ENCODE measurements around the gene LCN1.
A peak's percentile ranks its signal among the peaks of the same experiment; 100 is the strongest.

The LCN1 gene

DNA sequence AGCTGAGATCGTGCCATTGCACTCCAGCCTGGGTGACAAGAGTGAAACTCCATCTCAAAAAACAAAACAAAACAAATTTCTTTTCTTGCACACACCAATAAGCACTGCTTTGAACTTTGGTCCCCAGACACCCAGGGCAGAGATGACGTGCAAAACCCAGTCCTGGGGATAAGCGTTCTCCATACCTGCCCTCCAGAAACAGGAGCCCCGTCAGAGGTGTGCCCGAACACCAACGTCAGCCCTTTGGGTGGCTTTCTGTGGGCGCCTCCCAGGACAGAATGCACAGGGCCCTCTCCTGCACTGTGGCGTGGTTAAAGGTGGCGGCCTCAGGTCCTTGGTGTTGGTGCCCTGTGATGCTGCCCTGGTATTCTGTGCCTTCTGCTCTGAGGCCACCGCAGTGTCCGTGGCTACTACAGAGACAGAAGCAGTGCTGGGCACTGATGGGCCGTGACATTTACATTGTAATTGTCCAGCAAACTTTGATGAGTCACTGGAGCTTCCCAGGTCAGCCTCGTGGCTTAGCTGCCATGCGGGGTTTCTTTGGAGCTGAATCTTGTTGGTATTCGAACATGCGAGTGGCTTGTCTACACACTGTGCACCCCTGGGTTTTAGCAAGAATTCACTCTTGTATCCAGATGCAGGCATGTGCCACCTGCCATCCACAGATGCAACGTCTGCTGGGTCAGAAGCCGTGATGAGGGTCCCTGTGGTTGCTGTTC lies 31.9 kb upstream of the LCN1 start:
- no peak for DNase-seq

DNA sequence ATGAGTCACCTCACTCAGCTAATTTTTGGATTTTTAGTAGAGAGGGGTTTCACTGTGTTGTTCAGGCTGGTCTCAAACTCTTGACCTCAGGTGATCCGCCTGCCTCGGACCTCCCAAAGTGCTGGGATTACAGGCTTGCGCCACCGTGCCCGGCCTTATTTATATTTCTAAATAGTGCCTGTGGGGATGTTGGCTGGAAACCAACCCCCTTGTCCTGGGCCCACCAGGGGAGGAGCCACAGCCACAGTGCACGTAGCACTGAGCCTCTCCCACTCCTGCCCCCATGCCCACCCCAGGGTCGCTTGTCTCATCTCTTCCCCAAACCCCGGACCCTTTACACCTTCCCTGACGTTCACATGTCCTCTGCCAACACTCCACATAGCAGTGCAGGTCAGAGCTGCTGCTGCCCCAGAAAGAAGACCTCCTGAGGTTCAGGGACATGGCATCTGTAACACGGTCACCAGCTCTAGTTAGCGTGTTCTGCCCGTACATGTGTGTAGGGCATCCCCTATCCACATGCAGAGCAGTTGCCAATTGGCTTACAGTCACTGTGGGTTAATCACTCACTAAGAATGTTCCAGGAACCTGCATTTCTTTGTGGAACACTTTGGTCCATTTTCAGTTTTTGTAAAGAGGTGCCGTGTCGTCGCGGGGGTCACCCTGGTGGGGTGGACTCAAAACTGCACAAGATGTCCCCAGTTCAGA lies 30.9 kb upstream of the LCN1 start:
- no peak for DNase-seq

DNA sequence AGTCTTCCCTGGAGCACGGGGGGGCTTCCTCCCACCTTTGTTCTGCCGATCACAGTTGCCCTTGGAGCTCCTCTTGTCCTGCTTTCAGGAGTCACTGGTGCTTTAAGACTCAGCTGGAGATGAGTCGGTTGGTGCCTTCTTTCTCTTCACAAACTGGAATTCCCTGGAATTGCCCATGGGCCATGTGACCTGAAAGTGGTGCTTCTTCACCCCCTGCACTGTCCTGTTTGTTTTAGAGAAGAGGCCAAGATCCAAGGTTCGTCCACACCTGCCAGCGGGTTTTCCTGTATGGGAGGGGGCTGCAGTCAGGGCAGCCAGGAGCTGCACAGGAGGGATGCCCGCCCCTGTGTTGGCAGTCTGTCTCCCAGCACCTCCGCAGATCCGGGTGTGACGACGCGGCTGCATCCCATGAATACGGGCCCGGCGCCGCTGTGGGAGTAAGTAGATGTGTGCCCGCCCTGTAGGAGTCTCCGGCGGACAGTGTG lies 30.2 kb upstream of the LCN1 start:
- DNase-seq, result no peak

DNA sequence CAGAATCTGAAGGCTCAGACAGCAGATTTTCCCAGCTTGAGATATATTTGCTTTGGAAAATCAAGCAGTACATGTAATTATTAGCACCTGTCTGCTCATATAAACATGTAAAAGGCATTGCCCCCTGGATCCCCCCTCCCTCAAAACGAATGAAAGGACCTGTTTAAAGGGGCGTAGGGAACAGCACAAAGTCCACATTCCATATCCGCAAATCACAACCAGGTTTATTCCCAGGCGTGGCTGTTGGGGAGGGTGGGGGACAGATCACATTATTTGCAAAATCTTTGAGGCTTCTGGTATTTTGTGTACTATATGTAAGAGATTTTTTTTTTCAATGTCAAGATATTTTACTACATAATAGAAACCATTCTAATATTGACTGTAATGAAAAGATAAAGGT lies 29.5 kb upstream of the LCN1 start:
- no peak for DNase-seq

DNA sequence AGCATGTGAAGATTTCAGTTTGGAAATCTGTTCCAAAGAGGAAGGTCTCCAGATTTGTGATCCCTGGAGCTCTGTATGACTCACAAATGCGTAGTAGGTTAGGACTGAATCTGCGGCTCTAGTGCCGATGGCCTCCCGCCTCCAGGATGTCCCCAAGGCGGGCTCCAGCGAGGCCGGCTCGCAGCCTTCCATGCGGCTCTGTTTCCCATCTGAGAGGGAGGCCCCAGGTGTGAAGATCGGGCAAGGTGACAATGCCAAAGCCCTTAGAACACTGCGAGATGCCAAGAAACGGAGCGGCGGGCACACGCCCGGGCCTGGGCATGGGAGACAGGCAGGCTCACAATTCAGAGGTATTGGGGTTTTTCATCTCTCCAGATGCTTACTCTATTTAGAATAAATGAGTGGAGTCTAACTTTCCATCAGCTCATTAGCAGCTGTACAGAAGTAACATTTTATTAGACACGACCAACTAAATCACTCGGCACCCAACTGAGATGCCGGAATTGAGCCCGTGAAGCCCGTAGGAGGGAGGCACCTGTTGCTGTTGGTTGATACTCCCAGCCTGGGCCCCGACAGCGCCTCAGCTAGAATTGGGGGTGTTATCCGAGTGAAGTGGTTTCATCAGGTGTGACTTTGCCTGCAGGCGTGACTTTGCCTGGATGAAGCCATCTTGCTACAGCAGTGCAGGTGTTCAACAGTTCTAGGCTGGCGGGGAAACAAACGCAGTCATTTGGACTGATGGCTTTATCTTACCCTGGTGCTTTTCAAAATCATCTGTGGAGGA lies 28.2 kb upstream of the LCN1 start:
- DNase-seq, result no peak

DNA sequence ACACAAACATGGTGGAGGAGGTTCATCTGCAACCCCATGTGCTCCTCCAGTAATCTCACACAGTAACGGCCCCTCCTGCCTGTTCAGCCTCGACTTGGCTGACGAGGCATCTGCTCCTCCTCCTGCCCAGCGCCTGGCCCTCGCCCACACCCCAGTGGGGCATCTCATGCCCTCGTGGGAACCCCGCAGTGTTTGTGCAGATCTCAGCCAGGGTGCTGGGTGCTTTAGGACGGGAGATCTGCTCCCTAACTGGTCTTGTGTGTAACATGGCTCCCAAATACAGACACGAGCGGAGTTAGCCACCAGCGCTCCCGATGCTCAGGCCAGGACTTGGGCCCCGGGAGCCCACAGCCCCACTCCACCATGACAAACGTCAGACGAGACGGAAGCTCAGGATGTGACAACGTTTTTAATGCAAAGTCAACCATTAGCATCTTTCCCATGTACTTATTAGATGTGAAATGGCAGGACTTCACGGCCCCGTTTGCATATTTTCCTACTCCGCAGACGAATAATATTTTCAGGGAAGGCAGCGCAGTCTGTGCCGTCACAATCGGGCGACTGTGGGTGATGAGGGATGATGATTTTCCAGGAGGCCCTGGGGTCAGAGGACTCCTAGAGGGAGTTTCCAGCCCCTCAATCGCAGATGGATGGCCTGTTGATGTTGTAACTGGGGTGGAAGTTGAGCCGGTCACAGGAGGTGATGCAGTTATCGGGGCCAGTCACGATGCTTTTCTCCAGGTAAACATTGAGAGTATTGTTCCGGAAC lies 26.3 kb upstream of the LCN1 start:
- no peak for DNase-seq

DNA sequence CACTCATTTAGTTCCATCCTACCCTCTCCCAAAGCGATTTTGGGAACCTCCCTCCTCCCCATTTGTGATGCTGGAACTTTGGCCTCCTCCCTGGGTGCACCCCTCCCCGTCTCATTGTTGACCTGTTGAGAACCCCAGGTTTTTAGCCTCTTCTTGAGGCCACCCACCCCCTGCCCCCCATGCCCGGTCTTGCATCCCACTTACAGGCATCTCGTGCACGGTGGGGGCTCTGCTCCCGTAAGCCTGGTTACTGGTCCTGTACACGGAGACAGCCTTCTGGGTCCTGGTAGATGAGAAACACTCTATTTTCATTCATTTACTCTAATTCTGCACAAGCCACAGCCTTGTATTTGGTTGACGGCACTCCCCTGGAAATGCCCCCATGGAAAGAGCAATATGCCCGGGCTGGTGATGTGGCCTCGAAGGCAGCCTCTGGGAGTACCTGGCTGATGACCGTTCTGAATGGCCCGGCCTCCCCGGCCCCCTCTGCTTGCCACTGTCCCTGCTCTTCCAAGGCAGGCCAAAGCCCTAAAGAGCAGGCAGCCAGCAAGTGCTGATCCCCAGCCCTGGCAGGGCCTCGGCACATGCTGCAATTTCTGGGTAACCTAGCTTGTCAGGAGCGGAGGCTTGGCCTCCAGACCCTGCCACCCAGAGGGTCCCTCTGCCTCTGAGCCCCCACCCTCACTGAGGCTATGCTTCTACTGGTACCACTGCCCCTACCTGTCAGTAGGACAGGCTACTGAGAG lies 22.7 kb upstream of the LCN1 start:
- DNase-seq, result no peak

DNA sequence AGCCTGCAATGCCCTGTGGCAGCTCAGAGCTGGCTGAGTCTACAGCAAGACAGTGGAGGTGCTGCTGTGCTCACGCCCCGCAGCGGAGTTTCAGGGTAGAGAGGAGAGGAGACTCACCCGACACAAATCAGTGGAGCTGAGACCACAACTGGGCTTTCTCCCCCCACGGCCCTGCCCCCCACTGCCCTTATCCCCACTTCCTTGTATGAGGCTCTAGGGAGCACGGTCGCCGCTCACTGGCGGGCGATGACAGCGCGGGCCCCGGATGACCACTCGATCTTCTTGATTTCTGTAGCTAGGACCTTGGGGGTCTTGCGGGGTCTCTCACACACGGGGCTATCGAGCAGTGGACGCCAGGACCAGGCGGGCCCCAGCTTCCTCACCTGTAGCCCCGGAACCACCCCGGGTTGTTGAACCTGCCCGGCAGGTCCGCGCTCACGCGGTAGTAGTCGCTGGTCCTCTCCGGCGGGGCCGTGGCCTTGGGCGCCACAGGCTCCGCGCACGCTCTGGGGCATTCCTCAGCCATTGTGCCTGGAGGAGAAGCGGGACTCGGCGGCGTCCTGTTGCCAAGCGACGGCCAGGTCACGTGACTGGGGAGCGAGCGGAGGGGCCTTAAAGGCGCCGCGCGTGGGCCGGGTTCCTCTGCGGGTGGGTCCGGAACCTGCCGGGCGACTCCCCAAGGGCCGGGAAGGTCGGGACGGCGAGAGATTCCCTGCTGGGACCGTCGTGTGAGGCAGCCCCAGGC lies 21.7 kb upstream of the LCN1 start:
- peak; percentile 84 for DNase-seq

DNA sequence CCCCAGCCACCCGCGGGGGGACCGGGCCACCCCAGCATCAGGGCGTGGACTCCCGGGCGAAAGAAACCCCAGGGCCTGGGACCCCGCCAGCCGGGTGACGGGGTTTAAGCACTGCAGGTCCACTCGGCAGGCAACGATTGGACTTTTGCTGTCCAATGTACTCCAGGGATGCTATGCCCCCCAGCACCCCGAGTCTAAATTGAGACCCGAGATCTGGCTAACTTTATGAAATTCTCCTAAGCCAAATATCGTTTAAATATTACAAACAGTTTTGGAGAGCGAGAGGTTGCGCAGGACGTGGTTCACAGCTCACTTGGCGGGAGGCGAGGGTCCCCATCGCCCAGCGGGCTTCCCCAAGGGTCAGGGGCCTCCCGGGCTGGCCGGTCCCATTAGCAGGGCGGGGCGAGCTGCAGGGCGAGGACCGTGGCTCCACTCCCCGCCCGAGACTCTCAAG lies 21.1 kb upstream of the LCN1 start:
- DNase-seq, result no peak

DNA sequence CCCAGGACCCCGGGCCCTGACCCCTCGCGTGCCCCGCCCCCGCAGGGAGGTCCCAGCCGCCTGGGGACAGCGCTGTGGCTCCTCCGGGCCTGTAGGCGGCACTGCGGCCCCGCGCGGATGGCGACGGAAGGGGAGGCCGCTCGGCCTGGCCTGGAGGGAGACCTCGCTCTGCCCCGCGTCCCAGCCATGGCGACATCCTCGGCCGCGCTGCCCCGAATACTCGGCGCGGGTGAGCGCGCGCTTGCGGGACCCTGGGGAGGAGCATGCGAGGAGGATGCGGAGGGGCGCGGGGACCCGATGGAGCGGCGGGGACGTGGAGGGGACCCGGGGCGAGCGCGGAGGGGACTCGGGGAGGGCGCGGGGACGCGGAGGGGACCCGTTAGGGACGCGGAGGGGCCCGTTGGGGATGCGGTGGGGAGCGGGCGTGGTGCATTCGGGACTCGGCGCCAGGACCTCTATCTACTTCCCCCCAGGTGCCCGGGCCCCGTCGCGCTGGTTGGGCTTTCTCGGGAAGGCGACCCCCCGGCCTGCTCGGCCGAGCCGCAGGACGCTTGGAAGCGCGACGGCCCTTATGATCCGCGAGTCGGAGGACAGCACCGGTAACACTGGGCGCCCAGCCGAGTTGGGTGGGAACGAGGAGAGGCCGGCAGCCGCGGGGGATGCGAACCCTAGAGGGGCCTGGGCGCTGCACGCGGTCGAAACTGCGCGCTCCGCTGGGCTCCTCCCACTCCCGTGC lies 20.5 kb upstream of the LCN1 start, which contains the start of gene MRPS2:
MRPS2 (plus strand) TSS at position 158 of the 736 bp plus-strand sequence; CDS start at position 187, 29 bp downstream.
- DNase-seq, result peak; percentile 75

DNA sequence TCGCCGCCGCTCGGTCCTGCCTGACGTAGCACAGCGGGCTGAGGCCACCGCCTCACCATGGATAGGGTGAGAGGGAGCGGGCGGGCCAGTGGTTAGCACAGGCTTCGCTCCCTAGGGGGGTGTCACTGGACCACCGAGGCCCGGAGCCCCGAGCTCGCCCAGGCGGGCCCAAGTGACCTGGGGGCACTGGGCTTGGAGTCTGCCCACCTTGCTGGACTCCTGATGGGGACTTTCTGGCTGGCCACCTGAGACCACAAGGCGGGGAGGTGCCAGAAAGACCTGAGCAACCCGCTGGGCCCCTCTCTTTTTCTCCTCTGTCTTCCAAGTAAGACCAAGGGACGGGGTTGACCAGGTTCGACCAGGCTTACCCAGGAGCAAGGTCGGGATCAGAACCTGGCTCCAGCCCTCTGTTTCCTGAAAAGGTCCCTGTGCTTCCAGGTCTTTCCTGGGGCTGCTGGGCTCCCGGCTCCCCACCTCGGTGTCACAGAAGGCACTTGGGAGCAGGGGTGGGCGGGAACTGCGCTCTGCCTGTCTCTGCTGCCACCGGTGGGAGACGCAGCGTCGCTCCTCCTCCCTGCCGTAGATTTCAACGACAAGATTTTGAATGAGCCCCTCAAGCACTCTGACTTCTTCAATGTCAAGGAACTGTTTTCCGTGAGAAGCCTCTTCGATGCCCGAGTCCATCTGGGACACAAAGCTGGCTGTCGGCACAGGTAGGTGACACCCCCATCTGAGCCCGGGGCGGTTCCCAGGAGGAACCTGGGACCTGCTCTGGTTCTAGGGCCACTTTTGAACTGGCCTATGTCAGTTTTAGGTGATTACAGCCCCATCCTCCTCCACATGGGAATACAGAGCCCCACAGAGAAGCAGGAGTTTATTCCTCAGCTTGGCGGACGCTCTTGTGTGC lies 19.7 kb upstream of the LCN1 start:
- DNase-seq, result no peak

DNA sequence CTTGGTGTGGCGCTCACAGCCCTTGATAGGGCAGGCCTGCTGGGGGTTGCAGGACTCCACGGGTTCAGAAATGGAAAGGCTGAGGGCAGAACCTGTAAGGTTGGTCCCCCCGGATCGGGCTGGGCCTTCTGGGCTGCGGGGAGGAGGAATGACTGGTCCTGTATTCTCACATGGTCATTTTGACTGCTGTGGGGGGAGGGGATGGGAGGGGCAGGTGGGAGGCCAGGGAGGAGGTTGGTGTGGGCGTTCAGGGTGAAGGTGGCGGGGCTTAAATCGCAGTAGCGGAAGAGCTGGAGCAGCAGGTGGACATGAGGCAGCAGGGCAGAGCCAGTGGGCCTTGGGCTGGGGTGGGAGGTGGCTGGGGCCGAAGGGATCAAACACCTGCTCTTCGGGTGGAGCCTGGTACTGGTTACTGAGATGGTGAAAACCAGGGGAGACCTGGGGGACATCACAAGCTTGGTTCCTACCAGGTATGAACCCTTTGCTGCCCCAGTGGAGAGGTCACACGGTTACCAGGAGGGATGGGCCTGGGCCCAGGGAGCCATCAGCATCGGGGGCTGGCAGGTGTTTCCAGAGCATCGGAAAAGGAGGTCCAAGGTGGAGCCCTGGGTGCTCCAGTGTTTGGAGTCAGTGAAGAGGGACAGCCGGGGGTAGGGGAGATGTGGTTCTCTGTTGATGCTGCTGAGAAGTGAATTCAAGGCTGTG lies 18.9 kb upstream of the LCN1 start:
- DNase-seq, result no peak

DNA sequence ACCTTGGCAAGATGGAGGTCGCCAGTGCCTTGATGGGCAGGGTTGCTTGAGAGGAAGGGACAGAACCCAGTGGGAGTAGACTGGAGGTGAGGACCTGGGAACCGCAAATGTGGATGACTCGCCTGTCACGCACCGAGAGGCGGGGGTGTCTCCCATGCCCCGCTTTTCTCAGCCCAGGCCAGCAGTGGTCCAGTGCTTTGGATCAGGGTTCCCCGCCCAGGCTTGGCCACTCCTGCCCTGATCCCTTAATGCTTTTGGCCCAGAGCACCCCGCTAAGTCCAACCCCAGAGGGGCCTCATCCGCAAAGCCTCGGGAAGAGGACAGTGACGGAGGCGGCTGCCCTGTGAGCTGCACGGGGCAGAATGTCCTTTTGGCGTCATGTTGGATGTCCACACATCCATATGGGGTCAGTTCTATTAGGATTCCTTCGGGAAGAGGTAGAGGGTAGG lies 18.3 kb upstream of the LCN1 start:
- no peak for DNase-seq

DNA sequence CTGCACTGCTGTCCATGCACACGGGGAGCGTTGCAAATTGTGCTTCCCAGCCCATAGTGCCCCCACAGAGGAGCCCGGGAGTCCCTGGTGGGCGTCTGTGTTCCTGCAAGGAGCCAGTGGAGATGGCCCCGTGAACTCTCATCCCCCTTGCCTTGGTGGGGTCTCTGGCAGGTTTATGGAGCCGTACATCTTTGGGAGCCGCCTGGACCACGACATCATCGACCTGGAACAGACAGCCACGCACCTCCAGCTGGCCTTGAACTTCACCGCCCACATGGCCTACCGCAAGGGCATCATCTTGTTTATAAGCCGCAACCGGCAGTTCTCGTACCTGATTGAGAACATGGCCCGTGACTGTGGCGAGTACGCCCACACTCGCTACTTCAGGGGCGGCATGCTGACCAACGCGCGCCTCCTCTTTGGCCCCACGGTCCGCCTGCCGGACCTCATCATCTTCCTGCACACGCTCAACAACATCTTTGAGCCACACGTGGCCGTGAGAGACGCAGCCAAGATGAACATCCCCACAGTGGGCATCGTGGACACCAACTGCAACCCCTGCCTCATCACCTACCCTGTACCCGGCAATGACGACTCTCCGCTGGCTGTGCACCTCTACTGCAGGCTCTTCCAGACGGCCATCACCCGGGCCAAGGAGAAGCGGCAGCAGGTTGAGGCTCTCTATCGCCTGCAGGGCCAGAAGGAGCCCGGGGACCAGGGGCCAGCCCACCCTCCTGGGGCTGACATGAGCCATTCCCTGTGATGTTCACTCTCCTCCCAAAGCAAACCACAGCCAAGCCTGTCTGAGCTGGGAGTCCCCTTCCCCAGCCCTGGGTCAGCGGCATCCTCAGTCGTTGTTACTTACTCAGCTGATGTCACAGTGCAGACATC lies 17.6 kb upstream of the LCN1 start:
- DNase-seq, result no peak

DNA sequence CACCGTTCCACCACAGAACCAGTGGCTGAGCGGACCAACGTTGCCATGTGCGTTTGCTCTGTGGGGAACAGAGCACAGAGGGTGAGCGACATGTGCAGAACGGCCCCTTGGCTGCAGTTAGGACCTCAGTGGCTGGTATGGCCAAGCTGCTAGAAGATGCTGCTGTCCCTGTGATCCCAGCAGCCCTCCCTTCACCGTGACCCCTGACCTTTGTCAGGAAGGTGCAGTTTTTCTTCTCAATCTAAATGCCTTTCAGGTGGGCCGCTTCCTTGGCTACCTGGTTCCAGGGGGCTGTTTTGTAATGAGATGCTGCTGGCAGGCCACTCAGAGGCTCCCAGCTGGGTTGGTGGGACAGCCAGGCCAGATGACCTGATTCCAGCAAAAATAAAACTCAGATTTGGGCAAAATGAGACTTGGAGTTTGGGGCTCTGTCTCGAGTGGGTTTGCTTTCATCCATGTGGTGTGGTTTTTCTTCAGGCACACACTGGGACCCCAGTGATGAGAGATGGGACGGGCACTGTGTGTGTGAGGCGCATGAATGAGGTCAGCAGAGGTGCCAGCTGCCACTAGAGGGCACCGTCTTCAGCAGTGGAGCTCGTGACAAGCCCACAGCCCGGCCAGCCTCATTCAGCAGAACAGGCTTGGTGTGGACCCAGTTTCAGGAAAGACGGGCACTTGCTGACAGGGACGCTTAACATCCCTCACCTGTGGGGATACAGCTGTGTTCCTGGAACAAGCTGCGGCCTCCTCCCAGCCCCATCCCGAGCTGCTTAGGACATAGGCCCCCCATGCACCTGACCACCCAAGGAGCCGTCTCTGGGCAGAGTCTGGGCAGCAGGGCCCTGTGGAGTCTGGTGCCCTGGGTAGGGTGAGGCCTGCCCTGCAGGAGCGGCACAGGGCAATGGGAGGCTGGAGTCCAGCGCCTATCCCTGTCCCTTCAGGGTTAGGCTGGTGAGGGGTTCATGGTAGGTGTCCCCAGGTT lies 16.7 kb upstream of the LCN1 start:
- peak; percentile 25 for DNase-seq
